Activated naive CD4-positive, alpha-beta T cell treated with anti-CD3 and anti-CD28 coated beads for 36 hours (primary cell): ENCODE results near the gene ZNF473. TPM values are rescaled to one million over a fixed set of nuclear protein-coding genes. Genes with fewer than 3 reads are reported as not detected.
A peak's percentile ranks its signal among the peaks of the same experiment; 100 is the strongest.
"Not testable (repeated sequence)": the region's sequence is repeated elsewhere in the genome, so short reads cannot be mapped to it uniquely, and the experiment has no call there.

Experiments
- CTCF ChIA-PET: fragments of 350-600 bp; sonication (Branson Sonifier 250); formaldehyde crosslinking; loops from one replicate; lab custom pipeline; 2021; ENCODE audit warnings: antibody characterized with exemption; lab: Charles Lee
- DNase-seq: peaks from one replicate; pipeline ENCODE4 v3.0.0-alpha.2; 2020
- H3K27ac Mint-ChIP-seq: one replicate; pipeline ENCODE4 v1.8.0; 2021; ENCODE audit warnings: mild to moderate bottlenecking, mixed read lengths
- H3K27me3 Mint-ChIP-seq: one replicate; pipeline ENCODE4 v1.8.0; 2021; ENCODE audit warnings: low read depth, mixed read lengths
- H3K36me3 Mint-ChIP-seq: one replicate; pipeline ENCODE4 v1.8.0; 2021; ENCODE audit warnings: low read depth, mixed read lengths
- H3K4me1 Mint-ChIP-seq: one replicate; pipeline ENCODE4 v1.8.0; 2021; ENCODE audit warnings: low read depth, mixed read lengths
- H3K4me3 Mint-ChIP-seq: one replicate; pipeline ENCODE4 v1.8.0; 2021; ENCODE audit warnings: mild to moderate bottlenecking, moderate library complexity, mixed read lengths
- H3K9me3 Mint-ChIP-seq: one replicate; pipeline ENCODE4 v1.8.0; 2021; ENCODE audit warnings: mixed read lengths
- intact Hi-C: fragments of 100-400 bp; cut with micrococcal nuclease; formaldehyde crosslinking; loops from one replicate; pipeline ENCODE4 v1.15.1; 2023
- total RNA-seq, 2 experiments: library from RNA; stranded (reverse); gene quantifications; one replicate each; pipeline ENCODE4 v1.2.3, GENCODE V29; 2021

ZNF473 gene
- total RNA-seq, 2 experiments from 2014 or later = 13.1 to 13.6 TPM

DNA sequence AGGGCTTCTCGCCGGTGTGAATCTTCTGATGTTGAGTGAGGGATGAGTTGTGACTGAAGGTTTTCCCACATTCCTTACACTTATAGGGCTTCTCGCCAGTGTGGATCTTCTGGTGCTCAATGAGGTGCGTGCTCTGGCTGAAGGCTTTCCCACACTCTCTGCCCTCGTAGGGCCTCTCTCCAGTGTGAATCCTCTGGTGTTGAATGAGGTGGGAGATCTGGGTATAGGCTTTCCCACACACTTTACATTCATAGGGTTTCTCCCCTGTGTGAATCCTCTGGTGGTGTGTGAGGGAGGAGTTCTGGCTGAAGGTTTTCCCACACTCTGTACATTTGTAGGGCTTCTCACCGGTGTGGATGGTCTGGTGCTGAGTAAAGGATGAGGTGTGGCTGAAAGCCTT, 33.2 kb downstream of the ZNF473 start:
- DNase-seq = no peak
- H3K4me3 Mint-ChIP-seq = no peak overlapping the region
- no peak overlapping the region for H3K27ac Mint-ChIP-seq
- intact Hi-C loops = no loop called here
- CTCF ChIA-PET = no interaction called here
- peaks cover 8% of the 10 kb centered on the region for H3K36me3 Mint-ChIP-seq
- peaks cover 2% of the 10 kb centered on the region for H3K27me3 Mint-ChIP-seq
- peaks cover 26% of the 10 kb centered on the region for H3K9me3 Mint-ChIP-seq
- H3K4me1 Mint-ChIP-seq = no peaks in the 10 kb centered on the region

DNA sequence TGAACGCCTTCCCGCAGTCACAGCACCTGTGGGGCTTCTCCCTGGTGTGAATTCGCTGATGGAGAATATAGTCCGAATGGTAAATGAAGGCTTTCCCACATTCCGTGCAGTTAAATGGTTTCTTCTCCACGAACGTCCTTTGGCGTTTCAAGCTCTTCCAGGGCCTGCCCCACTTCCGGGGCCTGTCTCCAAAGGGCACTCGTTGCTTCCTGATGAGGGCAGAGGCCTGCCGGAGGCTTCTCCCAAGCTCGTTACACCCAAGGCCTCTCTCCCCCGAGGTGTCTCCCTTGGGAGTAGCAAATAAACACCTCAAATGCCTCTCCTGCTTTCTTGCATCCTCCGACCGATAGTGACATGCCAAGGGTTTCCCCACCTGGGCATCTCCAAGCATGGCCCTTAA, 34.3 kb downstream of the ZNF473 start:
- no peak overlapping the region for H3K4me3 Mint-ChIP-seq
- DNase-seq = no peak
- no peaks in the 10 kb centered on the region for H3K4me1 Mint-ChIP-seq
- H3K9me3 Mint-ChIP-seq = peaks cover 26% of the 10 kb centered on the region
- CTCF ChIA-PET = no interaction called here
- peaks cover 8% of the 10 kb centered on the region for H3K36me3 Mint-ChIP-seq
- intact Hi-C loops = no loop called here
- no peak overlapping the region for H3K27ac Mint-ChIP-seq
- H3K27me3 Mint-ChIP-seq = peaks cover 2% of the 10 kb centered on the region

DNA sequence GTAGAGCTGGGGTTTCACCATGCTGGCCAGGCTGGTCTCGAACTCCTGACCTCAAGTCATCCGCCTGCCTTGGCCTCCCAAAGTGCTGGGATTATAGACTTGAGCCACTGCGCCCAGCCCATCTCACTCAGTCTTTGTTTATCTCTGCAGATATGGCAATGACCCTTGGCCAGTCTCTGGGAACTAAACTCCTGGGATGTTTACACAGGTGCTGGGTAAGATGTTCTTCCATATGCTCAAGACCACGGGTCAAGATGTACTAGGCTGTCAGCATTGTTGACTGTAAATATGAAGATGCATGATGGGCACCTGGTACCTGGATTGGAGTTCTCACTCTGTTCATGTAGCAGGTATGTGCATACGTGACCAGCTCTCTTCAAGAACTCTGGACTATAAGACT, 35.8 kb downstream of the ZNF473 start:
- peaks cover 2% of the 10 kb centered on the region for H3K27me3 Mint-ChIP-seq
- peaks cover 8% of the 10 kb centered on the region for H3K36me3 Mint-ChIP-seq
- peaks cover 26% of the 10 kb centered on the region for H3K9me3 Mint-ChIP-seq
- no peak overlapping the region for H3K4me3 Mint-ChIP-seq
- intact Hi-C loops = no loop called here
- CTCF ChIA-PET = interaction anchor here (0.6 kb wide), 1 partner anchor 12 kb away, joined by 4 read pairs; no protein-coding TSS in a partner anchor
- H3K27ac Mint-ChIP-seq = no peak overlapping the region
- DNase-seq = no peak
- no peaks in the 10 kb centered on the region for H3K4me1 Mint-ChIP-seq

DNA sequence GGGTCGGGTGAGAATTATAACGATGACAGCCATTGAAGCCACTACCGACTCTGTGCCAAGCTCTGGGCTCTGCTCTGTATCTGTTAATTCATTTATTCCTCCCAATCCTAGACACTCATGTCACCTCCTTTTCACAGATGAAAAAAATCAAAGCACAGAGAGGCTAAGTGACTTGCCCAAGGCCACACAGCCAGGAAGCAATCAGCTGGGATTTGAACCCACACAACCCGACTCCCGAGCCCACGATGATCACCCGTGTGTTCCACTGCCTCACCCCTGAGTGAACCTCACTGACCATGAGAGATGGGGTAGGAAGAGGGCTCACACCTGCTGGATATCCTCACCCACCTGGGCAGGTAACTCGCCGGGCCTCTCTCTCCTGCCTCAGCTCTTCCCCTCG, 40.1 kb downstream of the ZNF473 start:
- DNase-seq = no peak
- intact Hi-C loops = no loop called here
- no peak overlapping the region for H3K4me3 Mint-ChIP-seq
- no peaks in the 10 kb centered on the region for H3K36me3 Mint-ChIP-seq
- H3K9me3 Mint-ChIP-seq = no peaks in the 10 kb centered on the region
- no peak overlapping the region for H3K27ac Mint-ChIP-seq
- no peaks in the 10 kb centered on the region for H3K27me3 Mint-ChIP-seq
- CTCF ChIA-PET = no interaction called here
- H3K4me1 Mint-ChIP-seq = no peaks in the 10 kb centered on the region

DNA sequence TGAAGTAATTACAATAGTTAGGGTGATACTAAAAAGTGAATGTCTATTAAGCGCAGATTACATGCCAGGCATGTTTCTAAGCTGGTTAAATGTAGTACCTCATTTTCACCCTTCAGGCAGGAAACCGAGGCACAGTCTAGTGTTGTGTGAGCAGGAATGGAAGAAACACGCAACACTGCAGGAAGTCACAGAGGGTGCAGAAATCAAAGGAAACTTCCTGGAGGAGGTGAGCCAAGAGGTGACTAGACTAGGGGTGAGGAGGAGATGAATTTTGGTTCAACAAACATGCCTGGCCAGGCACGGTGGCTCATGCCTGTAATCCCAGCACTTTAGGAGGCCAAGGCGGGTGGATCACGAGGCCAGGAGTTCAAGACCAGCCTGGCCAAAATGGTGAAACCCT, 41.8 kb downstream of the ZNF473 start:
- Mint-ChIP-seq H3K36me3 (no peaks in the 10 kb centered on the region), H3K9me3 (no peaks in the 10 kb centered on the region), H3K27ac (no peak overlapping the region), H3K4me1 (no peaks in the 10 kb centered on the region), H3K4me3 (no peak overlapping the region), H3K27me3 (no peaks in the 10 kb centered on the region)
- CTCF ChIA-PET = interaction anchor here (1.0 kb wide), 1 partner anchor 66 kb away, joined by 3 read pairs; no protein-coding TSS in a partner anchor
- DNase-seq = no peak
- intact Hi-C loops = no loop called here

DNA sequence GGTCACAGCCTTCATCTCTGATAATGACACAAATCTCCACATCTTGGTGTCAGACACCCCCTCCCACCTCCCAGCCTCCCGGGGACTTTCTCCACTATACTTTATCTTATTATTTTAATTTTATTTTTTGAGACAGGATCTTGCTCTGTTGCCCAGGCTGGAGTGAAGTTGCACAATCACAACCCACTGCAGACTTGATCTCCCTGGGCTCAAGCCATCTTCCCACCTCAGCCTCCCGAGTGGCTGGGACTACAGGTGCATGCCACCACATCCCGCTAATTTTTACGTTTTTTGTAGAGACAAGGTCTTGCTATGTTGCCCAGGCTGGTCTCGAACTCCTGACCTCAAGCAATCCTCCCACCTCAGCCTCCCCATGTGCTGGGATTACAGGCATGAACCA, 42.6 kb downstream of the ZNF473 start:
- H3K36me3 Mint-ChIP-seq, H3K4me3 Mint-ChIP-seq, H3K27ac Mint-ChIP-seq, H3K27me3 Mint-ChIP-seq, intact Hi-C loops, DNase-seq, H3K9me3 Mint-ChIP-seq, H3K4me1 Mint-ChIP-seq: not testable (repeated sequence)
- CTCF ChIA-PET = interaction anchor here (0.6 kb wide), 1 partner anchor 869 kb away, joined by 6 read pairs; no protein-coding TSS in a partner anchor

DNA sequence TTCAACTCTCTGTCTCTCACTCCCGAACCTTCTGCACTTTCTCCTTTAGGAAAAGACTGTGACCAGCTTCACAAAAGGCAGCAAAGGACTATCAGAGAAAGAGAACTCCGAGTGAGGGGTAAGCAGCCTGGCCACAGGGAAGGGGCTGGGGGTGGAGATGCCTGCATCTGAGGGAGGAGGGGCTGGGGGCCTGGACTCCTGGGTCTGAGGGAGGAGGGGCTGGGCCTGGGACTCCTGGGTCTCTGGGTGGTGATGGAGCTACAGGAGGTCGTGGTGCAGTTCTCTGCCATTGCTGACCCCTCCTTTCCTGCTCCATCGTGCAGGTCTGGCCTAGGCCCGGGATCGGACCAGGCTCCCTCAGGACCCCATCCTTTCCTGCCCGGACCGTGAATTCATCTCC, 49.3 kb downstream of the ZNF473 start:
- H3K27ac Mint-ChIP-seq, DNase-seq, H3K36me3 Mint-ChIP-seq, H3K4me1 Mint-ChIP-seq, H3K27me3 Mint-ChIP-seq, intact Hi-C loops, H3K9me3 Mint-ChIP-seq, H3K4me3 Mint-ChIP-seq, CTCF ChIA-PET: not testable (repeated sequence)

DNA sequence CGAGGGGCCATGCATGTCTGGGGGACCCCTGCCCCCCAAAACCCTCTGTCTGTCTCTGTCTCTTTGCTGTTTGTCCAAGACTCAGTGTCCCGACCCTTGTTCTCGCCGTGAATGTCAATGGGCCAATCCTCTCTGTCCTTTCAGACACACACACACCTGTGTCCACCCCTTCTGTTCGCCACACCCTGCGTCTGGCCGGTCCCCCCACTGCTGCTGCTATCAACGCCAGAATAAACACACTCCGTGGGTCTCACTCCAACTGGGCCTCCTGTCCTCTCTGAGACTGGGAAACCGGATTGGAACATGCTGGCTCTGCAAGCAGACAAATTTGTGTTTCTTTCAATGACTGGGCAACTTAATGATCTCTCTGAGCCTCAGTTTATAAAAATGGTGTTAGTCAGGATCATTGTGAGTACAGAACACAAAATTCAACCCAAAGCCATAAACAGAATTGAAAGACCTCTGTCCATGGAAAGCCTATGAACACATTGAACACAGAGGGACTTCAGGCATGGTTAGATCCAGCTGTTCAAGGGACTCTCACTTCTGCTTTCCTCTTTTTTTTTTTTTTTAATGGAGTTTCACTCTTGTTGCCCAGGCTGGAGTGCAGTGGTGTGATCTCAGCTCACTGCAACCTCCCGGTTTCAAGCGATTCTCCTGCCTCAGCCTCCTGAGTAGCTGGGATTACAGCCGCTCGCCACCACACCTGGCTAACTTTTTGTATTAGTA, 50.0 kb downstream of the ZNF473 start:
- H3K9me3 Mint-ChIP-seq, H3K36me3 Mint-ChIP-seq, CTCF ChIA-PET, H3K4me1 Mint-ChIP-seq, H3K27me3 Mint-ChIP-seq, intact Hi-C loops, H3K4me3 Mint-ChIP-seq, DNase-seq, H3K27ac Mint-ChIP-seq: not testable (repeated sequence)

DNA sequence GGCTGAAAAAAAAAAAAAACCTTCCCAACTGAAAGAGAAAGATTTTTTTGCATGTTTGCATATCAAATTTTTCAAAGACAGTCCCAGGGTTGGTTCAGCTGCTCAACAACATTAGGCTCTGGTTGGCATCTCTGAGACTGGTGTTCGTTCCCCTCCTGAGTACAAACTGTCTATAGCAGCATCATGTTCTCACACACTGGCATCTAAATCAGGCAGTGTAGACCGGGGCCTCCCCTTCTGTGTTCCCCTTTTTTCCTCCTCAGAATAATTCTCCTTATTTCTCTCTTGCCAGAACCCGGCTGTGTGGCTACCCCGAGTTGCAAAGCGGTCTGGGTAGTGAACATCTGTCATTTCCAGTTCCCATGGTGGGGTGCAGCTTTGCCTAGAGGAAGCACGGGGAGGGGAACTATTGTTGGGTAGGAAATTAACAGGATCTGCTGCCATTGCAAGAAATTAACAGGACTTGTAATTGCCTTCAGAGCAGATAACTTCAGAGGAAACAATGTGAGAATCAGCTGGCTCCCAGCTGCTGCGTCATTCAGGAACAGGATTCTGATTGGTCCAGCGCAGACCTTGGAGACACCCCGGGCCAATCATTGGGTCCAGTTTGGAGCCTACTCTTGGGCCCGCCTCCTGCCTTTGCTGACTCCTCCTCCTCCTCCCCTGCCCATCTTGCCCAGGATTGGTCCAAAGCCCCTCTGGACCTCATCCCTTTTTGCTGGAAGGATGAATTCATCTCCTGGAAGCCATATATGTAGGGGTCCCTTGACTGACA, 51.0 kb downstream of the ZNF473 start:
- intact Hi-C loops, CTCF ChIA-PET, H3K9me3 Mint-ChIP-seq, H3K4me3 Mint-ChIP-seq, H3K4me1 Mint-ChIP-seq, H3K36me3 Mint-ChIP-seq, H3K27ac Mint-ChIP-seq, DNase-seq, H3K27me3 Mint-ChIP-seq: not testable (repeated sequence)

DNA sequence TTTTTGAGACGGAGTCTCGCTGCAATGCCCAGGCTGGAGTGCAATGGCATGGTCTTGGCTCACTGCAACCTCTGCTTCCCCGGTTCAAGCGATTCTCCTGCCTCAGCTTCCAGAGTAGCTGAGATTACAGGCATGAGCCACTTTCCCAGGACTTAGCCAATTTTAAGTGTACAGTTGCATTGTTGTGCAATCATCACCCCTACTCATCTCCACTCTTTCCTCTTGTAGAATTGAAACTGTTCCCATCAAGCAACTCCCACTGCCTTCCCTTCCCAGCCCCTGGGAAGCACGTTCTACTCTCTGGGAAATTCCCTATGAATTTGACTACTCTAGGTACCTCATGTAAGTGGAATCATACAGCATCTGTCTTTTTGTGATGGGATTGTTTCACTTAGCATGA, 53.2 kb downstream of the ZNF473 start:
- DNase-seq, H3K9me3 Mint-ChIP-seq, intact Hi-C loops, H3K36me3 Mint-ChIP-seq, H3K4me1 Mint-ChIP-seq, H3K4me3 Mint-ChIP-seq, H3K27me3 Mint-ChIP-seq, H3K27ac Mint-ChIP-seq, CTCF ChIA-PET: not testable (repeated sequence)

DNA sequence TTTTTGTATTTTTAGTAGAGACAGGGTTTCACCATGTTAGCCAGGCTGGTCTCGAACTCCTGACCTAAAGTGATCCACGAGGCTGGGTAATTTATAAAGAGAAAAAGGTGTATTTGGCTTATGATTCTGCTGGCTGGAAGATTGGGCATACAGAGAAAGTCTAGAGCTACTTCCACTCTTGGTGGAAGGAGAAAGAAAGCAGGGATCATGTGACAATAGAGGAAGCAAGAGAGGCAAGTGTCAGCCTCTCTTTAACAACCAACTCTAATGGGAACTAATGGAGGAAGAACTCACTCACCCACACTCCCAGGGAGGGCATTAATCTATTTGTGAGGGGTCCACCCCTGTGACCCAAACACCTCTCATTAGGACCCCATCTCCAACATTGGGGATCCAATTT, 58.6 kb downstream of the ZNF473 start:
- H3K4me1 Mint-ChIP-seq, H3K36me3 Mint-ChIP-seq, H3K27me3 Mint-ChIP-seq, H3K27ac Mint-ChIP-seq, CTCF ChIA-PET, intact Hi-C loops, H3K9me3 Mint-ChIP-seq, H3K4me3 Mint-ChIP-seq, DNase-seq: not testable (repeated sequence)

DNA sequence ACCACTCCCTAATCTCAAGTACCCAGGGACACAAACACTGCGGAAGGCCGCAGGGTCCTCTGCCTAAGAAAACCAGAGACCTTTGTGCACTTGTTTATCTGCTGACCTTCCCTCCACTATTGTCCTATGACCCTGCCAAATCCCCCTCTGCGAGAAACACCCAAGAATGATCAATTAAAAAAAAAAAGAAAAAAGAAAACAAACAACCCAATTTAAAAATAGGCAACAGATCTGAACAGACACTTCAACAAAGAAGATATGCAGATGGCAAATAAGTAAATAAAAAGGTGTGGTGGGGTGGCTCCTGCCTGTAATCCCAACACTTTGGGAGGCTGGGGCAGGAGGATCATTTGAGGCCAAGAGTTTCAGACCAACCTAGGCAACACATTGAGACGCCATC, 61.3 kb downstream of the ZNF473 start:
- CTCF ChIA-PET, H3K4me1 Mint-ChIP-seq, H3K4me3 Mint-ChIP-seq, H3K27ac Mint-ChIP-seq, DNase-seq, H3K27me3 Mint-ChIP-seq, H3K9me3 Mint-ChIP-seq, intact Hi-C loops, H3K36me3 Mint-ChIP-seq: not testable (repeated sequence)

DNA sequence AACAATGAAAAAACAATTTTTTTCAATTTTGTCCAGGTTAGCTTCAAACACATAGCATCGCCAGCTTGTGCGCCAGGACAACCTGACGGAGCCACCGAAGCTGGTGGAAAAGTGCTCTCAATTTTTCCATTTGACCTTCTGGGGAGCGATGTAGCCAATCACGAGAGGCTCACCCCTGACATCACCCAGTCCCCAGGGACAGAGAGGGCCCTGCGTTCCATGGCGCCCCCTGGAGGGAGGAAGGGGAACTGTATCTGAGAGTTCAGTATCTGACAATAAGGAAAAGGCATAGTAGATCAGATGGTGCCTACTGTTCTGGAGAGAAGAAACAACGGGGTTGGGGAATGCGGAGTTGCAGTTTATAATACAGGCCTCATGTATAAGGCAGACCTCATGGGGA, 64.9 kb downstream of the ZNF473 start:
- H3K27me3 Mint-ChIP-seq, H3K4me1 Mint-ChIP-seq, H3K36me3 Mint-ChIP-seq, intact Hi-C loops, H3K27ac Mint-ChIP-seq, H3K4me3 Mint-ChIP-seq, H3K9me3 Mint-ChIP-seq: not testable (repeated sequence)
- CTCF ChIA-PET = interaction anchor here (0.6 kb wide), 1 partner anchor 18 kb away, joined by 3 read pairs; no protein-coding TSS in a partner anchor
- DNase-seq = peak; percentile 53
